GM12873 (cell line): ENCODE measurements around the gene AP2A1.

Experiments used
- TF ChIP-seq, protein P1 (sequence below): IDR thresholded peaks from 2 replicates; pipeline ENCODE4 v1.5.1; 2012; ENCODE audit warnings: low read depth, mild to moderate bottlenecking, moderate library complexity, low read length, control low read depth; ENCODE audit not compliant: insufficient read depth; ENCODE audit errors: missing control alignments

AP2A1 gene

DNA sequence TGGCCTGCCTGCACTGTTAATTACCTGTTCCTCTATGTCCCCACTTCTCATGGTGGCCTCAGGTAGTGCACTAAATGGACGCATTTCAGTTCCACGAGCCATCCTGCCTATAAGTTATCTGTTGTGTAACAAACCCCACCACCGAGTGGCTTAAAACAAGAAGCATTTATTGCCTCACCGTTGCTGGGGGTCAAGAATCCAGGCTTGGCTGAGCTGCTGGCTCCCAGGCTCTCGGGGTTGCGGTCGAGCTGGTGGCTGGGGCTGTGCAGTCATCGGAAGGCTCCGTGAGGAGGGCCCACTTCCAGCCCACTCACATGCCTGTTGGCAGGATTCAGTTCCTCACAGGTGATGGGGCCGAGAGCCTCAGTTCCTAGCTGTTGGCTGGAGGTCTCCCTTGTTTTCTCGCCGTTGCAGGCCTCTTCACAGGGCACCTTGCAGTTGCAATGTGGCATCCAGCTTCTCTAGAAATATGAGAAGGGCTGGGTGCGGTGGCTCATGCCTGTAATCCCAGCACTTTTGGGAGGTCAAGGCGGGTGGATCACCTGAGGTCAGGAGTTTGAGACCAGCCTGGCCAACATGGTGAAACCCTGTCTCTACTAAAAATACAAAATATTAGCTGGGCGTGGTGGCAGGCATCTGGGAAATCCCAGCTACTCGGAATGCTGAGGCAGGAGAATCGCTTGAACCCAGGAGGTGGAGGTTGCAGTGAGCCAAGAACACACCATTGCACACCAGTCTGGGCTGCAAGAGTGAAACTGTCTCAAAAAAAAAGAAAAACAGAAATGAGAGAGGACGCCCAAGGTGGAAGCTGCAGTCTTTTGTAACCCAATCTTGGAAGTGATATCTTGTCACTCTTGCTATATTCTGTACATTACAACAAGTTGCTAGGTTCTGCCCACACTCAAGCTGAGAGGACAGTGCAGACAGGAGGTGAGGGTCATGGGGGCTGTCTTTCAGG lies 77.6 kb downstream of the AP2A1 start:
- TF ChIP-seq, protein P1, sequence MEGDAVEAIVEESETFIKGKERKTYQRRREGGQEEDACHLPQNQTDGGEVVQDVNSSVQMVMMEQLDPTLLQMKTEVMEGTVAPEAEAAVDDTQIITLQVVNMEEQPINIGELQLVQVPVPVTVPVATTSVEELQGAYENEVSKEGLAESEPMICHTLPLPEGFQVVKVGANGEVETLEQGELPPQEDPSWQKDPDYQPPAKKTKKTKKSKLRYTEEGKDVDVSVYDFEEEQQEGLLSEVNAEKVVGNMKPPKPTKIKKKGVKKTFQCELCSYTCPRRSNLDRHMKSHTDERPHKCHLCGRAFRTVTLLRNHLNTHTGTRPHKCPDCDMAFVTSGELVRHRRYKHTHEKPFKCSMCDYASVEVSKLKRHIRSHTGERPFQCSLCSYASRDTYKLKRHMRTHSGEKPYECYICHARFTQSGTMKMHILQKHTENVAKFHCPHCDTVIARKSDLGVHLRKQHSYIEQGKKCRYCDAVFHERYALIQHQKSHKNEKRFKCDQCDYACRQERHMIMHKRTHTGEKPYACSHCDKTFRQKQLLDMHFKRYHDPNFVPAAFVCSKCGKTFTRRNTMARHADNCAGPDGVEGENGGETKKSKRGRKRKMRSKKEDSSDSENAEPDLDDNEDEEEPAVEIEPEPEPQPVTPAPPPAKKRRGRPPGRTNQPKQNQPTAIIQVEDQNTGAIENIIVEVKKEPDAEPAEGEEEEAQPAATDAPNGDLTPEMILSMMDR: no peak

DNA sequence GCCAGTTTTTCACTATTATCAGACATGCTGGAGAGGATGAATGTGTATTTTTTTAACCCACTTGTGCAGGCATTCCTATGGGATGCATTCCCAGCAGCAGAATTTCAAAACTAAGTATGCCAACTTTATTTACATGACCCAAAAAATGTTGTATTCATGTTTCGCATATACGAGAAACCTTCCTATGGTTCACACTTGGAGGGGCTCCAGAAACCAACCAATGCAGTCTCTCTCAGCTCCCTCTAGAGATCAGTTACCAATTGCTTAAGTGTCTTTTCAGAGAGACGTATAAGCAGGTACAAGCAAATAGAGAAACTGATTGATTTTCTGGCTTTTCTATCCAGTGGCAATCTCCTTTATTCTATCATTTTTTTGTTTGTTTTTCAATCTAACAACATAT lies 78.6 kb downstream of the AP2A1 start:
- TF ChIP-seq, protein P1: no peak

DNA sequence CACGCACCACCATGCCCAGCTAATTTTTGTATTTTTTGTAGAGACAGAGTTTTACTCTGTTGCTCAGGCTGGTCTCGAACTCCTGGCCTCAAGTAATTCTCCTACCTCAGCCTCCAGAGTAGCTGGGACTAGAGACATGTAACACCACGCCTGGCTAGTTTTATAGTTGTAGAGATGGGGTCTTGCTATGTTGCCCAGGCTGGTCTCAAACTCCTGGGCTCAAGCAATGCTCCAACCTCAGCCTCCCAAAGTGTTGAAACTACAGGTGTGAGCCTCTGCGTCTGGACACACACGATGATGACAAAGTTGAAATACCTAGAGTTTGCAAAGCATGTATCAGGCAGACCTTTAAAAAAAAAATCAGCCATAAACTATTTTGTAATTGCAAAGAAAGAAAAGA lies 79.6 kb downstream of the AP2A1 start:
- TF ChIP-seq, protein P1: no peak

DNA sequence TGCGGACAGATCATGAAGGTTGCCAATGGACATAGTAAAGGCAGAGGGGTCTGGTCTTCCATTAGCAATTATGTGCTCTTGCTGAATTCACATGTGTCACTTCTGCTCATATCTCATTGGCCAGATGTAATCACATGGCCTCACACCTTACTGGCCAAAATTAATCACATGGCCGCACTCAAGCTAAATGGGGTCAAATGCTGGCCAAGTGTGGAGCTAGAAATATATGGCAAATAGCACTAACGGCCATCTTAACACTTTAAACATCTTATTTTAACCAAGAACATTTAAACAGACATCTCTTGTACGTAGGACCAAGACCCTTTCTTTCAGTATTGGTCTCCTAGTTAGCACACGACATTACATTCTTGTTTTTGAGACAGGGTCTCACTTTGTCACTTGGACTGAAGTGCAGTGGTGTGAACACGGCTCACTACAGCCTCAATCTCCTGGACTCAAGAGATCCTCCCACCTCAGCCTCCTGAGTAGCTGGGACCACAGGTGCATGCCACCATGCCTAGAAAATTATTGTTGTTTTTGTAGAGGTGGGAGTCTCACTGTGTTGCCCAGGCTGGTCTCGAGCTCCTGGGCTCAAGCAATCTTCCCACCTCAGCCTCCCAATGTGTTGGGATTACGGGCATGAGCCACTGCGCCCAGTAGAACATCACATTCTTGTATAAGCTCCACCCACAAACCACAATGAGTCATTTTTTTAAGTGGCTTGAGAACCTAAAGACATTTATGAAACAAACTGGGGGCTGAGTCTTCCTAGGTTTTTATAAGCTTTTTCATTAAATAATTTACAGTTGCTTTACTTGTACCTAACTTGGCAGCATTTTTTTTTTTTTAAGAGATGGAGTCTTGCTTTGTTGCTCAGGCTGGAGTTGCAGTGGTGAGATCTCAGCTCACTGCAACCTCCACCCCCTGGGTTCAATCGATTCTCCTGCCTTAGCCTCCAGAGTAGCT lies 81.2 kb downstream of the AP2A1 start:
- TF ChIP-seq, protein P1: no peak

DNA sequence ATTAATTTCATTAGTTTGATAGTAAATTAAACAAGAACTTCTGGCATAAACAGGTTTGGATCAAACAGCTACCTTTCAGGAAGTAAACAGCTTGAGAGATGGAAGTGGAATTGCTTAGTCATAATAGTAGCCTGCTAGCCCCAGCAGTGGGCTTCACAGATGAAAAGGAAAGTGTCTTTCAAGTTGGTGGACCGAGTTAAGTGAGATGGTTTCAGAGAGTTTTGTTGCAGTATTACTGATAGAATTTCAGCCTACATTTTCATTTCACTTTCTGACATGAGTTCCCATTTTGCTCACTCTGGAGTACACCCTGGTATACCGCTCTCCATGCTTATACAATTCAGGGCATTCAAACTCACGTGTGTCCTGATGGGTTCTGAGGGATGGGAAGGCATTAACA lies 82.1 kb downstream of the AP2A1 start:
- TF ChIP-seq, protein P1: no peak

DNA sequence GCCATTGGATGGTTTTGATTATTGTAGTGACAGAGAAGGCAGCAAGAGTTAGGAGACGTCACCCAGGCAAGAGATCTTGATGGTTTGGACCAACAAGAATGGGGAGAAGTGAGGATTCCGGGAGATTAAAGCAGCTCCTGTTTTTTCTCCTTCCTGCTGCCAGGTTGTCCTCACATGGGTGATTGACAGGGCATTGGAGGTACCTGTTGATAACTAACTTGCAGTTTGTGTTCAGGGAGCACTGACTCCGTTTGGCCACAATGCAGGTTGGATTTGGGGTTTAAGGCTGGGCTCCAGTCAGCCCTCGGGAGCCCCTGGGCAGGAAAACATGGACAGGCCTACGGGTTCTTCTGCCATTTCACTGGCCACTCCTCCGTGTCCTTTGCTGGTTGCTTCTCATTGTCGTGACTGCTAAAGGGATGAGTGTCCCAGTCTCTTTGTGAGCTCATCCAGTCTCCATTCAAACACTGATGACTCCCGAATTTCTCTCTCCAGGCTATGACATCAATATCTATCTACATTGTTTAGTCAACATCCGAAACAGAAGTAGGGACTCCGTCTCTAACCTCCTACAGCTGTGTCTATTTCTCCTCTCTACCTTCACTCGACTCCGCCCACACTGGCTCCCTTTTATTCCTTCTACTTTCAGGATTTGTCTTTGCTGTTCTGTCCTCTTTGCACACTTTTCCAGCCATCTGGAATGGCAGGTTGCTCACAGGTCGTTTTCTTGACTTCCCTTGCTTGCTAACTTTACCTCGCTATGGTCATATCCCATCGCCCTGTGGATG lies 82.8 kb downstream of the AP2A1 start:
- TF ChIP-seq, protein P1: no peak
